ENCODE measurements around the gene KRT4. TPM values are rescaled to one million over a fixed set of nuclear protein-coding genes. Genes with fewer than 3 reads are reported as not detected.

Gene KRT4
- total and polyA plus RNA-seq, 2 experiments from 2014 or later: not detected

DNA sequence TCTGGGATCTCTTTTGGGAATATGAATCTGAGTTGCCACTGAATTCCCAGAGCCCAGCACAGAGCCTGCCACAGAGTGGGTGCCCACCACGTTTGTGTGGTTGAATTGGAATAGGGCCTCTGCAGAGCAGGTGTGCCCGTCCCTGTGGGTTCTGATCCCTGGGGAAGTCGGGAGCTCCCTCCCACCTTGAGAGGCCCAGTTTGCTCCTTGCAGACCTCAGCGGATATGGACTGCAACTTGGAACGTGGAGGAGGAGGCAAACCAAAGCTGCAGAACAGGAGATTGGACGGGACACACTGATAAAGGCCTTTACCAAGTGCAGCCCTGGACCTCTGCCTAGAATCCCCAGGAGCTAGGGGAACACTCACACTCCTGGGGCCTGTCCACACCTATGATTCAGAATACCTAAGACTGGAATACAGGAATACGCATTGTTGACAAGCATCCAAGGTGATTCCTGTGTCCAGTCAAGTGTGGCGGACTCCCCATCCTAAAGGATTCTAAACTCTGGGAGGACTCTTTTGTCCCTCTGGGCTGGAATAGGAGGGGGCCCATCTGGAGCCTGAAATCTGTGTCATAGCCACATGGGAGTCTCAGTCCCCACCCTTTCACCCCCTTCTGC lies 39.2 kb downstream of the KRT4 start:
- H3K79me2 ChIP-seq (replicated peaks; ENCODE audit: insufficient read depth): no peaks in the 10 kb centered on the region
- H3K9me2 ChIP-seq (ENCODE audit: insufficient read depth): 0 out of 2 replicates have a peak, but pooled peaks cover 6% of the 10 kb centered on the region
- H3K4me3 ChIP-seq: no peak overlapping the region
- ATAC-seq: no peak
- H3K4me2 ChIP-seq: no peak overlapping the region
- H3K36me3 Mint-ChIP-seq (ENCODE audit: low read depth): no peaks in the 10 kb centered on the region
- peaks cover 2% of the 10 kb centered on the region for H3K27me3 Mint-ChIP-seq (ENCODE audit: insufficient read depth, low read depth, poor library complexity)
- no peaks in the 10 kb centered on the region for H3F3A ChIP-seq (replicated peaks; ENCODE audit: low read depth)
- no peaks in the 10 kb centered on the region for H3K36me3 ChIP-seq (ENCODE audit: insufficient read depth)
- no peak overlapping the region for H3K27ac Mint-ChIP-seq
- no peak overlapping the region for H2AFZ ChIP-seq
- H3K27me3 ChIP-seq (ENCODE audit: insufficient read depth): no peaks in the 10 kb centered on the region
- H3K4me1 Mint-ChIP-seq: no peaks in the 10 kb centered on the region; the same call in 2 of the 3 replicates
- H3K4me1 ChIP-seq (ENCODE audit: insufficient read depth): no peaks in the 10 kb centered on the region
- no peaks in the 10 kb centered on the region for H4K20me1 ChIP-seq (replicated peaks; ENCODE audit: insufficient read depth)
- no peak for DNase-seq (ENCODE audit: low spot score)
- H3K9me3 Mint-ChIP-seq: no peaks in the 10 kb centered on the region
- no peak for TF ChIP-seq POLR2AphosphoS5 (IDR thresholded peaks at IDR 0.05; ENCODE audit: low read depth)
- no peak for TF ChIP-seq NANOG (IDR thresholded peaks at IDR 0.05; ENCODE audit: borderline replicate concordance)
- no peak for TF ChIP-seq ZNF331 (CRISPR knock-in tag; IDR thresholded peaks at IDR 0.05; ENCODE audit: low read depth)
- TF ChIP-seq, protein P1, sequence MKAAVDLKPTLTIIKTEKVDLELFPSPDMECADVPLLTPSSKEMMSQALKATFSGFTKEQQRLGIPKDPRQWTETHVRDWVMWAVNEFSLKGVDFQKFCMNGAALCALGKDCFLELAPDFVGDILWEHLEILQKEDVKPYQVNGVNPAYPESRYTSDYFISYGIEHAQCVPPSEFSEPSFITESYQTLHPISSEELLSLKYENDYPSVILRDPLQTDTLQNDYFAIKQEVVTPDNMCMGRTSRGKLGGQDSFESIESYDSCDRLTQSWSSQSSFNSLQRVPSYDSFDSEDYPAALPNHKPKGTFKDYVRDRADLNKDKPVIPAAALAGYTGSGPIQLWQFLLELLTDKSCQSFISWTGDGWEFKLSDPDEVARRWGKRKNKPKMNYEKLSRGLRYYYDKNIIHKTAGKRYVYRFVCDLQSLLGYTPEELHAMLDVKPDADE (IDR thresholded peaks at IDR 0.05): no peak
- TF ChIP-seq, protein P2, sequence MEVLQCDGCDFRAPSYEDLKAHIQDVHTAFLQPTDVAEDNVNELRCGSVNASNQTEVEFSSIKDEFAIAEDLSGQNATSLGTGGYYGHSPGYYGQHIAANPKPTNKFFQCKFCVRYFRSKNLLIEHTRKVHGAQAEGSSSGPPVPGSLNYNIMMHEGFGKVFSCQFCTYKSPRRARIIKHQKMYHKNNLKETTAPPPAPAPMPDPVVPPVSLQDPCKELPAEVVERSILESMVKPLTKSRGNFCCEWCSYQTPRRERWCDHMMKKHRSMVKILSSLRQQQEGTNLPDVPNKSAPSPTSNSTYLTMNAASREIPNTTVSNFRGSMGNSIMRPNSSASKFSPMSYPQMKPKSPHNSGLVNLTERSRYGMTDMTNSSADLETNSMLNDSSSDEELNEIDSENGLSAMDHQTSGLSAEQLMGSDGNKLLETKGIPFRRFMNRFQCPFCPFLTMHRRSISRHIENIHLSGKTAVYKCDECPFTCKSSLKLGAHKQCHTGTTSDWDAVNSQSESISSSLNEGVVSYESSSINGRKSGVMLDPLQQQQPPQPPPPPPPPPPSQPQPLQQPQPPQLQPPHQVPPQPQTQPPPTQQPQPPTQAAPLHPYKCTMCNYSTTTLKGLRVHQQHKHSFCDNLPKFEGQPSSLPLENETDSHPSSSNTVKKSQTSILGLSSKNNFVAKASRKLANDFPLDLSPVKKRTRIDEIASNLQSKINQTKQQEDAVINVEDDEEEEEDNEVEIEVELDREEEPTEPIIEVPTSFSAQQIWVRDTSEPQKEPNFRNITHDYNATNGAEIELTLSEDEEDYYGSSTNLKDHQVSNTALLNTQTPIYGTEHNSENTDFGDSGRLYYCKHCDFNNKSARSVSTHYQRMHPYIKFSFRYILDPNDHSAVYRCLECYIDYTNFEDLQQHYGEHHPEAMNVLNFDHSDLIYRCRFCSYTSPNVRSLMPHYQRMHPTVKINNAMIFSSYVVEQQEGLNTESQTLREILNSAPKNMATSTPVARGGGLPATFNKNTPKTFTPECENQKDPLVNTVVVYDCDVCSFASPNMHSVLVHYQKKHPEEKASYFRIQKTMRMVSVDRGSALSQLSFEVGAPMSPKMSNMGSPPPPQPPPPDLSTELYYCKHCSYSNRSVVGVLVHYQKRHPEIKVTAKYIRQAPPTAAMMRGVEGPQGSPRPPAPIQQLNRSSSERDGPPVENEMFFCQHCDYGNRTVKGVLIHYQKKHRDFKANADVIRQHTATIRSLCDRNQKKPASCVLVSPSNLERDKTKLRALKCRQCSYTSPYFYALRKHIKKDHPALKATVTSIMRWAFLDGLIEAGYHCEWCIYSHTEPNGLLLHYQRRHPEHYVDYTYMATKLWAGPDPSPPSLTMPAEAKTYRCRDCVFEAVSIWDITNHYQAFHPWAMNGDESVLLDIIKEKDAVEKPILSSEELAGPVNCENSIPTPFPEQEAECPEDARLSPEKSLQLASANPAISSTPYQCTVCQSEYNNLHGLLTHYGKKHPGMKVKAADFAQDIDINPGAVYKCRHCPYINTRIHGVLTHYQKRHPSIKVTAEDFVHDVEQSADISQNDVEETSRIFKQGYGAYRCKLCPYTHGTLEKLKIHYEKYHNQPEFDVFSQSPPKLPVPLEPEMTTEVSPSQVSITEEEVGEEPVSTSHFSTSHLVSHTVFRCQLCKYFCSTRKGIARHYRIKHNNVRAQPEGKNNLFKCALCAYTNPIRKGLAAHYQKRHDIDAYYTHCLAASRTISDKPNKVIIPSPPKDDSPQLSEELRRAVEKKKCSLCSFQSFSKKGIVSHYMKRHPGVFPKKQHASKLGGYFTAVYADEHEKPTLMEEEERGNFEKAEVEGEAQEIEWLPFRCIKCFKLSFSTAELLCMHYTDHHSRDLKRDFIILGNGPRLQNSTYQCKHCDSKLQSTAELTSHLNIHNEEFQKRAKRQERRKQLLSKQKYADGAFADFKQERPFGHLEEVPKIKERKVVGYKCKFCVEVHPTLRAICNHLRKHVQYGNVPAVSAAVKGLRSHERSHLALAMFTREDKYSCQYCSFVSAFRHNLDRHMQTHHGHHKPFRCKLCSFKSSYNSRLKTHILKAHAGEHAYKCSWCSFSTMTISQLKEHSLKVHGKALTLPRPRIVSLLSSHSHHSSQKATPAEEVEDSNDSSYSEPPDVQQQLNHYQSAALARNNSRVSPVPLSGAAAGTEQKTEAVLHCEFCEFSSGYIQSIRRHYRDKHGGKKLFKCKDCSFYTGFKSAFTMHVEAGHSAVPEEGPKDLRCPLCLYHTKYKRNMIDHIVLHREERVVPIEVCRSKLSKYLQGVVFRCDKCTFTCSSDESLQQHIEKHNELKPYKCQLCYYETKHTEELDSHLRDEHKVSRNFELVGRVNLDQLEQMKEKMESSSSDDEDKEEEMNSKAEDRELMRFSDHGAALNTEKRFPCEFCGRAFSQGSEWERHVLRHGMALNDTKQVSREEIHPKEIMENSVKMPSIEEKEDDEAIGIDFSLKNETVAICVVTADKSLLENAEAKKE (CRISPR knock-in tag; IDR thresholded peaks at IDR 0.05): no peak
- no peak for TF ChIP-seq JUNB (IDR thresholded peaks at IDR 0.05; ENCODE audit: unreplicated experiment)
- TF ChIP-seq CREB1 (CRISPR knock-in tag; IDR thresholded peaks at IDR 0.05; ENCODE audit: low read depth): no peak
- no peak for TF ChIP-seq EZH2phosphoT487 (IDR thresholded peaks at IDR 0.05; ENCODE audit: unreplicated experiment)
- TF ChIP-seq STAT1 (IDR thresholded peaks at IDR 0.05; ENCODE audit: unreplicated experiment): no peak
- TF ChIP-seq, protein P3, sequence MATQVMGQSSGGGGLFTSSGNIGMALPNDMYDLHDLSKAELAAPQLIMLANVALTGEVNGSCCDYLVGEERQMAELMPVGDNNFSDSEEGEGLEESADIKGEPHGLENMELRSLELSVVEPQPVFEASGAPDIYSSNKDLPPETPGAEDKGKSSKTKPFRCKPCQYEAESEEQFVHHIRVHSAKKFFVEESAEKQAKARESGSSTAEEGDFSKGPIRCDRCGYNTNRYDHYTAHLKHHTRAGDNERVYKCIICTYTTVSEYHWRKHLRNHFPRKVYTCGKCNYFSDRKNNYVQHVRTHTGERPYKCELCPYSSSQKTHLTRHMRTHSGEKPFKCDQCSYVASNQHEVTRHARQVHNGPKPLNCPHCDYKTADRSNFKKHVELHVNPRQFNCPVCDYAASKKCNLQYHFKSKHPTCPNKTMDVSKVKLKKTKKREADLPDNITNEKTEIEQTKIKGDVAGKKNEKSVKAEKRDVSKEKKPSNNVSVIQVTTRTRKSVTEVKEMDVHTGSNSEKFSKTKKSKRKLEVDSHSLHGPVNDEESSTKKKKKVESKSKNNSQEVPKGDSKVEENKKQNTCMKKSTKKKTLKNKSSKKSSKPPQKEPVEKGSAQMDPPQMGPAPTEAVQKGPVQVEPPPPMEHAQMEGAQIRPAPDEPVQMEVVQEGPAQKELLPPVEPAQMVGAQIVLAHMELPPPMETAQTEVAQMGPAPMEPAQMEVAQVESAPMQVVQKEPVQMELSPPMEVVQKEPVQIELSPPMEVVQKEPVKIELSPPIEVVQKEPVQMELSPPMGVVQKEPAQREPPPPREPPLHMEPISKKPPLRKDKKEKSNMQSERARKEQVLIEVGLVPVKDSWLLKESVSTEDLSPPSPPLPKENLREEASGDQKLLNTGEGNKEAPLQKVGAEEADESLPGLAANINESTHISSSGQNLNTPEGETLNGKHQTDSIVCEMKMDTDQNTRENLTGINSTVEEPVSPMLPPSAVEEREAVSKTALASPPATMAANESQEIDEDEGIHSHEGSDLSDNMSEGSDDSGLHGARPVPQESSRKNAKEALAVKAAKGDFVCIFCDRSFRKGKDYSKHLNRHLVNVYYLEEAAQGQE (IDR thresholded peaks at IDR 0.05; ENCODE audit: unreplicated experiment): no peak
- TF ChIP-seq, protein P4, sequence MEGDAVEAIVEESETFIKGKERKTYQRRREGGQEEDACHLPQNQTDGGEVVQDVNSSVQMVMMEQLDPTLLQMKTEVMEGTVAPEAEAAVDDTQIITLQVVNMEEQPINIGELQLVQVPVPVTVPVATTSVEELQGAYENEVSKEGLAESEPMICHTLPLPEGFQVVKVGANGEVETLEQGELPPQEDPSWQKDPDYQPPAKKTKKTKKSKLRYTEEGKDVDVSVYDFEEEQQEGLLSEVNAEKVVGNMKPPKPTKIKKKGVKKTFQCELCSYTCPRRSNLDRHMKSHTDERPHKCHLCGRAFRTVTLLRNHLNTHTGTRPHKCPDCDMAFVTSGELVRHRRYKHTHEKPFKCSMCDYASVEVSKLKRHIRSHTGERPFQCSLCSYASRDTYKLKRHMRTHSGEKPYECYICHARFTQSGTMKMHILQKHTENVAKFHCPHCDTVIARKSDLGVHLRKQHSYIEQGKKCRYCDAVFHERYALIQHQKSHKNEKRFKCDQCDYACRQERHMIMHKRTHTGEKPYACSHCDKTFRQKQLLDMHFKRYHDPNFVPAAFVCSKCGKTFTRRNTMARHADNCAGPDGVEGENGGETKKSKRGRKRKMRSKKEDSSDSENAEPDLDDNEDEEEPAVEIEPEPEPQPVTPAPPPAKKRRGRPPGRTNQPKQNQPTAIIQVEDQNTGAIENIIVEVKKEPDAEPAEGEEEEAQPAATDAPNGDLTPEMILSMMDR (conservative IDR thresholded peaks at IDR 0.05; ENCODE audit: low read depth in 2 of 2): no peak
- no peak for TF ChIP-seq ZNF114 (CRISPR knock-in tag; IDR thresholded peaks at IDR 0.05)
- no peak for TF ChIP-seq EZH2 (IDR thresholded peaks at IDR 0.05; ENCODE audit: low read depth, unreplicated experiment)
- no peak overlapping the region for H3K27ac ChIP-seq (ENCODE audit: low read depth)
- H3K4me3 Mint-ChIP-seq: no peak overlapping the region
